A673 (cell line): ENCODE data around the gene GPM6B. TPM values are rescaled to one million over a fixed set of nuclear protein-coding genes. Genes with fewer than 3 reads are reported as not detected.

Source experiments
- BruUV-seq: library from RNA; stranded (reverse); fragments of 400-500 nt; replicated peaks from 2 replicates; lab custom pipeline; 2021; lab: Mats Ljungman, UMichigan
- CTCF ChIA-PET: fragments of 300-600 bp; sonication (Branson Sonifier 250); formaldehyde crosslinking; loops from one replicate; lab custom pipeline; 2022; ENCODE audit warnings: antibody characterized with exemption; lab: Charles Lee
- POLR2A ChIA-PET: fragments of 300-600 bp; sonication (Branson Sonifier 250); formaldehyde crosslinking; loops from one replicate; lab custom pipeline; 2022; ENCODE audit warnings: antibody characterized with exemption; ENCODE audit not compliant: low non-redundant PET; lab: Charles Lee
- DNase-seq: peaks from one replicate; pipeline ENCODE4 v3.0.0-alpha.2; 2015; ENCODE audit warnings: low spot score
- H3K27ac ChIP-seq: fragments of 200-600 bp; sonication (generic); 2 replicates; pipeline ENCODE4 v1.5.1; 2016; ENCODE audit warnings: mixed run types, low read depth, mild to moderate bottlenecking, mixed read lengths, antibody characterized with exemption, low read length; ENCODE audit not compliant: poor library complexity, severe bottlenecking
- H3K27me3 ChIP-seq: fragments of 200-600 bp; sonication (generic); replicated peaks from 2 replicates; pipeline ENCODE4 v1.6.1; 2017; ENCODE audit warnings: mixed run types, low read depth, mild to moderate bottlenecking, mixed read lengths, antibody characterized with exemption, low read length; ENCODE audit not compliant: insufficient read depth, poor library complexity
- H3K36me3 ChIP-seq: fragments of 200-600 bp; sonication (generic); 2 replicates; pipeline ENCODE4 v1.6.1; 2016; ENCODE audit warnings: mixed run types, mild to moderate bottlenecking, mixed read lengths, antibody characterized with exemption, low read length; ENCODE audit not compliant: insufficient read depth, poor library complexity, severe bottlenecking
- H3K4me1 ChIP-seq: fragments of 200-600 bp; sonication (generic); 2 replicates; pipeline ENCODE4 v1.6.1; 2017; ENCODE audit warnings: mixed run types, mild to moderate bottlenecking, mixed read lengths, antibody characterized with exemption, low read length; ENCODE audit not compliant: insufficient read depth, poor library complexity, severe bottlenecking
- H3K4me3 ChIP-seq: fragments of 200-600 bp; sonication (generic); 2 replicates; pipeline ENCODE4 v1.5.1; 2016; ENCODE audit warnings: low read depth, mixed run types, mild to moderate bottlenecking, mixed read lengths, low read length; ENCODE audit not compliant: poor library complexity, severe bottlenecking
- H3K9me3 ChIP-seq: fragments of 200-600 bp; sonication (generic); 2 replicates; pipeline ENCODE4 v1.6.1; 2016; ENCODE audit warnings: mixed run types, low read depth, mild to moderate bottlenecking, mixed read lengths, antibody characterized with exemption, low read length; ENCODE audit not compliant: poor library complexity, severe bottlenecking
- CTCF ChIP-seq: fragments of 300-800, 200-600 bp; sonication (generic); conservative IDR thresholded peaks from 2 replicates; pipeline ENCODE4 v1.5.1; 2017; ENCODE audit warnings: low read depth, mild to moderate bottlenecking, antibody characterized with exemption, low read length, moderate library complexity, mixed read lengths
- EZH2 ChIP-seq: fragments of 200-600 bp; sonication (generic); IDR thresholded peaks from 2 replicates; pipeline ENCODE4 v1.6.1; 2017; ENCODE audit warnings: borderline replicate concordance, low read depth, mild to moderate bottlenecking, mixed read lengths, antibody characterized with exemption, low read length; ENCODE audit not compliant: poor library complexity, severe bottlenecking
- intact Hi-C: fragments of 100-400 bp; cut with micrococcal nuclease; formaldehyde crosslinking; loops from one replicate; pipeline ENCODE4 v1.10.0; 2022; ENCODE audit not compliant: unreplicated experiment
- total RNA-seq: library from RNA; stranded (reverse); gene quantifications from 2 replicates; pipeline ENCODE4 v1.2.3, GENCODE V29; 2021

Gene GPM6B
- total RNA-seq, 1 experiment from 2014 or later, result 7.6 TPM

GRCh38 chrX:13756381-13756780, 60.5 kb downstream of the GPM6B start:
- no peaks in the 10 kb centered on the region for H3K27me3 ChIP-seq
- DNase-seq, result no peak
- ChIA-PET CTCF (no interaction called here), POLR2A (no interaction called here)
- H3K9me3 ChIP-seq, result no peaks in the 10 kb centered on the region
- TF ChIP-seq EZH2, result no peak
- no peak for TF ChIP-seq CTCF
- BruUV-seq, result no TSS peak
- H3K27ac ChIP-seq, result no peak overlapping the region
- peaks cover 13% of the 10 kb centered on the region for H3K4me1 ChIP-seq
- intact Hi-C loops, result no loop called here
- peaks cover 14% of the 10 kb centered on the region for H3K36me3 ChIP-seq
- no peak overlapping the region for H3K4me3 ChIP-seq

- TF ChIP-seq EZH2 (no peak), CTCF (no peak)
- POLR2A ChIA-PET, result no interaction called here
- Histone ChIP-seq H3K27me3 (no peaks in the 10 kb centered on the region), H3K9me3 (no peaks in the 10 kb centered on the region), H3K27ac (no peak overlapping the region), H3K4me1 (peaks cover 11% of the 10 kb centered on the region), H3K36me3 (peaks cover 22% of the 10 kb centered on the region), H3K4me3 (no peak overlapping the region)
- no peak for DNase-seq
- intact Hi-C loops, result no loop called here
- CTCF ChIA-PET, result no interaction called here
- BruUV-seq, result no TSS peak
Measured at GRCh38 chrX:13755254-13755653, 61.6 kb downstream of the GPM6B start.

- Histone ChIP-seq H3K27me3 (no peaks in the 10 kb centered on the region), H3K4me1 (peaks cover 6% of the 10 kb centered on the region), H3K9me3 (no peaks in the 10 kb centered on the region), H3K4me3 (no peak overlapping the region), H3K27ac (no peak overlapping the region), H3K36me3 (peaks cover 22% of the 10 kb centered on the region)
- TF ChIP-seq EZH2 (no peak), CTCF (no peak)
- ChIA-PET CTCF (no interaction called here), POLR2A (no interaction called here)
- intact Hi-C loops, result no loop called here
- DNase-seq, result no peak
- no TSS peak for BruUV-seq
Measured at GRCh38 chrX:13754765-13755164, 62.1 kb downstream of the GPM6B start.
